ENCODE results near the gene ETV1.

ETV1 gene

GRCh38 chr7:14001139-14001538, 11.7 kb upstream of the ETV1 start:
- no peaks in the 10 kb centered on the region for H3K36me3 ChIP-seq (ENCODE audit: control insufficient read depth in 2 of 2, insufficient read depth in 2 of 2, low read length in 2 of 2)
- H3K4me3 ChIP-seq (ENCODE audit: low read length in 2 of 2): no peak overlapping the region
- H3K27me3 ChIP-seq (ENCODE audit: control insufficient read depth in 2 of 2, insufficient read depth in 2 of 2, low read length in 2 of 2): no peaks in the 10 kb centered on the region
- H3K27ac ChIP-seq (ENCODE audit: low read depth in 2 of 2, low read length in 2 of 2): no peak overlapping the region
- H3K9me3 ChIP-seq (ENCODE audit: control insufficient read depth in 2 of 2, low read length in 2 of 2): no peaks in the 10 kb centered on the region
- no peak overlapping the region for H3K9ac ChIP-seq (ENCODE audit: low read depth in 1 of 2, low read length in 2 of 2)
- no peaks in the 10 kb centered on the region for H3K4me1 ChIP-seq (ENCODE audit: control insufficient read depth in 2 of 2, insufficient read depth in 2 of 2, low read length in 2 of 2)

GRCh38 chr7:14000247-14000646, 10.8 kb upstream of the ETV1 start:
- Histone ChIP-seq H3K27ac (ENCODE audit: low read depth in 2 of 2, low read length in 2 of 2) (no peak overlapping the region), H3K36me3 (ENCODE audit: control insufficient read depth in 2 of 2, insufficient read depth in 2 of 2, low read length in 2 of 2) (no peaks in the 10 kb centered on the region), H3K4me3 (ENCODE audit: low read length in 2 of 2) (no peak overlapping the region), H3K27me3 (ENCODE audit: control insufficient read depth in 2 of 2, insufficient read depth in 2 of 2, low read length in 2 of 2) (no peaks in the 10 kb centered on the region), H3K4me1 (ENCODE audit: control insufficient read depth in 2 of 2, insufficient read depth in 2 of 2, low read length in 2 of 2) (no peaks in the 10 kb centered on the region), H3K9me3 (ENCODE audit: control insufficient read depth in 2 of 2, low read length in 2 of 2) (no peaks in the 10 kb centered on the region), H3K9ac (ENCODE audit: low read depth in 1 of 2, low read length in 2 of 2) (no peak overlapping the region)

- Histone ChIP-seq H3K4me3 (ENCODE audit: low read length in 2 of 2) (no peak overlapping the region), H3K9ac (ENCODE audit: low read depth in 1 of 2, low read length in 2 of 2) (no peak overlapping the region), H3K4me1 (ENCODE audit: control insufficient read depth in 2 of 2, insufficient read depth in 2 of 2, low read length in 2 of 2) (no peaks in the 10 kb centered on the region), H3K27me3 (ENCODE audit: control insufficient read depth in 2 of 2, insufficient read depth in 2 of 2, low read length in 2 of 2) (no peaks in the 10 kb centered on the region), H3K36me3 (ENCODE audit: control insufficient read depth in 2 of 2, insufficient read depth in 2 of 2, low read length in 2 of 2) (no peaks in the 10 kb centered on the region), H3K27ac (ENCODE audit: low read depth in 2 of 2, low read length in 2 of 2) (no peak overlapping the region), H3K9me3 (ENCODE audit: control insufficient read depth in 2 of 2, low read length in 2 of 2) (no peaks in the 10 kb centered on the region)
Observed at GRCh38 chr7:13998866-13999265, 9.4 kb upstream of the ETV1 start.

- Histone ChIP-seq H3K4me1 (ENCODE audit: control insufficient read depth in 2 of 2, insufficient read depth in 2 of 2, low read length in 2 of 2) (peaks cover 5 to 6% of the 10 kb centered on the region in 2 donors), H3K36me3 (ENCODE audit: control insufficient read depth in 2 of 2, insufficient read depth in 2 of 2, low read length in 2 of 2) (no peaks in the 10 kb centered on the region), H3K27ac (ENCODE audit: low read depth in 2 of 2, low read length in 2 of 2) (peak overlapping the region in 1 of 2 donors; percentile 51), H3K27me3 (ENCODE audit: control insufficient read depth in 2 of 2, insufficient read depth in 2 of 2, low read length in 2 of 2) (peaks cover 0 to 6% of the 10 kb centered on the region in 2 donors), H3K9ac (ENCODE audit: low read depth in 1 of 2, low read length in 2 of 2) (no peak overlapping the region), H3K4me3 (ENCODE audit: low read length in 2 of 2) (no peak overlapping the region), H3K9me3 (ENCODE audit: control insufficient read depth in 2 of 2, low read length in 2 of 2) (no peaks in the 10 kb centered on the region)
Observed at GRCh38 chr7:13992596-13992964, 3.1 kb upstream of the ETV1 start.

- Histone ChIP-seq H3K9me3 (ENCODE audit: control insufficient read depth in 2 of 2, low read length in 2 of 2) (no peaks in the 10 kb centered on the region), H3K4me1 (ENCODE audit: control insufficient read depth in 2 of 2, insufficient read depth in 2 of 2, low read length in 2 of 2) (peaks cover 5 to 6% of the 10 kb centered on the region in 2 donors), H3K4me3 (ENCODE audit: low read length in 2 of 2) (peak overlapping the region; percentile 88 to 98), H3K27ac (ENCODE audit: low read depth in 2 of 2, low read length in 2 of 2) (peak overlapping the region; percentile 64 to 71), H3K36me3 (ENCODE audit: control insufficient read depth in 2 of 2, insufficient read depth in 2 of 2, low read length in 2 of 2) (no peaks in the 10 kb centered on the region), H3K9ac (ENCODE audit: low read depth in 1 of 2, low read length in 2 of 2) (peak overlapping the region; percentile 61), H3K27me3 (ENCODE audit: control insufficient read depth in 2 of 2, insufficient read depth in 2 of 2, low read length in 2 of 2) (peaks cover 0 to 6% of the 10 kb centered on the region in 2 donors)
Observed at GRCh38 chr7:13991791-13992595, 2.5 kb upstream of the ETV1 start.

GRCh38 chr7:13990984-13991790, 1.7 kb upstream of the ETV1 start:
- H3K27me3 ChIP-seq (ENCODE audit: control insufficient read depth in 2 of 2, insufficient read depth in 2 of 2, low read length in 2 of 2): peaks cover 0 to 6% of the 10 kb centered on the region in 2 donors
- H3K4me1 ChIP-seq (ENCODE audit: control insufficient read depth in 2 of 2, insufficient read depth in 2 of 2, low read length in 2 of 2): peaks cover 5 to 6% of the 10 kb centered on the region in 2 donors
- peak overlapping the region; percentile 61 for H3K9ac ChIP-seq (ENCODE audit: low read depth in 1 of 2, low read length in 2 of 2)
- no peaks in the 10 kb centered on the region for H3K36me3 ChIP-seq (ENCODE audit: control insufficient read depth in 2 of 2, insufficient read depth in 2 of 2, low read length in 2 of 2)
- peak overlapping the region; percentile 88 to 98 for H3K4me3 ChIP-seq (ENCODE audit: low read length in 2 of 2)
- H3K9me3 ChIP-seq (ENCODE audit: control insufficient read depth in 2 of 2, low read length in 2 of 2): no peaks in the 10 kb centered on the region
- H3K27ac ChIP-seq (ENCODE audit: low read depth in 2 of 2, low read length in 2 of 2): peak overlapping the region; percentile 71 to 72

GRCh38 chr7:13990319-13990983, 985 bp upstream of the ETV1 start:
- Histone ChIP-seq H3K36me3 (ENCODE audit: control insufficient read depth in 2 of 2, insufficient read depth in 2 of 2, low read length in 2 of 2) (no peaks in the 10 kb centered on the region), H3K9me3 (ENCODE audit: control insufficient read depth in 2 of 2, low read length in 2 of 2) (no peaks in the 10 kb centered on the region), H3K9ac (ENCODE audit: low read depth in 1 of 2, low read length in 2 of 2) (peak overlapping the region; percentile 42 to 61), H3K4me1 (ENCODE audit: control insufficient read depth in 2 of 2, insufficient read depth in 2 of 2, low read length in 2 of 2) (peaks cover 5 to 6% of the 10 kb centered on the region in 2 donors), H3K4me3 (ENCODE audit: low read length in 2 of 2) (peak overlapping the region; percentile 88 to 98), H3K27me3 (ENCODE audit: control insufficient read depth in 2 of 2, insufficient read depth in 2 of 2, low read length in 2 of 2) (peaks cover 0 to 6% of the 10 kb centered on the region in 2 donors), H3K27ac (ENCODE audit: low read depth in 2 of 2, low read length in 2 of 2) (peak overlapping the region; percentile 62 to 72)

GRCh38 chr7:13989949-13990305, 461 bp upstream of the ETV1 start:
- H3K9ac ChIP-seq (ENCODE audit: low read depth in 1 of 2, low read length in 2 of 2): peak overlapping the region; percentile 42 to 61
- peak overlapping the region; percentile 88 to 98 for H3K4me3 ChIP-seq (ENCODE audit: low read length in 2 of 2)
- H3K27ac ChIP-seq (ENCODE audit: low read depth in 2 of 2, low read length in 2 of 2): peak overlapping the region; percentile 62 to 72
- H3K4me1 ChIP-seq (ENCODE audit: control insufficient read depth in 2 of 2, insufficient read depth in 2 of 2, low read length in 2 of 2): peaks cover 5 to 6% of the 10 kb centered on the region in 2 donors
- peaks cover 0 to 6% of the 10 kb centered on the region in 2 donors for H3K27me3 ChIP-seq (ENCODE audit: control insufficient read depth in 2 of 2, insufficient read depth in 2 of 2, low read length in 2 of 2)
- H3K36me3 ChIP-seq (ENCODE audit: control insufficient read depth in 2 of 2, insufficient read depth in 2 of 2, low read length in 2 of 2): no peaks in the 10 kb centered on the region
- H3K9me3 ChIP-seq (ENCODE audit: control insufficient read depth in 2 of 2, low read length in 2 of 2): no peaks in the 10 kb centered on the region

GRCh38 chr7:13988731-13989125, 738 bp downstream of the ETV1 start:
- H3K27ac ChIP-seq (ENCODE audit: low read depth in 2 of 2, low read length in 2 of 2): no peak overlapping the region
- peaks cover 5 to 6% of the 10 kb centered on the region in 2 donors for H3K4me1 ChIP-seq (ENCODE audit: control insufficient read depth in 2 of 2, insufficient read depth in 2 of 2, low read length in 2 of 2)
- H3K4me3 ChIP-seq (ENCODE audit: low read length in 2 of 2): peak overlapping the region; percentile 88 to 98
- no peaks in the 10 kb centered on the region for H3K9me3 ChIP-seq (ENCODE audit: control insufficient read depth in 2 of 2, low read length in 2 of 2)
- peaks cover 0 to 6% of the 10 kb centered on the region in 2 donors for H3K27me3 ChIP-seq (ENCODE audit: control insufficient read depth in 2 of 2, insufficient read depth in 2 of 2, low read length in 2 of 2)
- no peaks in the 10 kb centered on the region for H3K36me3 ChIP-seq (ENCODE audit: control insufficient read depth in 2 of 2, insufficient read depth in 2 of 2, low read length in 2 of 2)
- peak overlapping the region in 1 of 2 donors; percentile 47 for H3K9ac ChIP-seq (ENCODE audit: low read depth in 1 of 2, low read length in 2 of 2)

GRCh38 chr7:13988065-13988464, 1.4 kb downstream of the ETV1 start:
- Histone ChIP-seq H3K9ac (ENCODE audit: low read depth in 1 of 2, low read length in 2 of 2) (no peak overlapping the region), H3K4me1 (ENCODE audit: control insufficient read depth in 2 of 2, insufficient read depth in 2 of 2, low read length in 2 of 2) (peaks cover 5 to 6% of the 10 kb centered on the region in 2 donors), H3K9me3 (ENCODE audit: control insufficient read depth in 2 of 2, low read length in 2 of 2) (no peaks in the 10 kb centered on the region), H3K36me3 (ENCODE audit: control insufficient read depth in 2 of 2, insufficient read depth in 2 of 2, low read length in 2 of 2) (no peaks in the 10 kb centered on the region), H3K27ac (ENCODE audit: low read depth in 2 of 2, low read length in 2 of 2) (no peak overlapping the region), H3K4me3 (ENCODE audit: low read length in 2 of 2) (no peak overlapping the region), H3K27me3 (ENCODE audit: control insufficient read depth in 2 of 2, insufficient read depth in 2 of 2, low read length in 2 of 2) (peaks cover 0 to 6% of the 10 kb centered on the region in 2 donors)

Data from mucosa of rectum (tissue), 2 donors.